ENCODE results near the gene ORM2.
"Not testable (repeated sequence)": the region's sequence is repeated elsewhere in the genome, so short reads cannot be mapped to it uniquely, and the experiment has no call there.

GRCh38 chr9:114328937-114329624, 588 bp upstream of the ORM2 start:
- not testable (repeated sequence) for TF ChIP-seq CTCF, POLR2A (IDR thresholded peaks at IDR 0.05)

Measured in esophagus squamous epithelium (tissue), 4 donors.